ENCODE data around the gene PPP1R3F. TPM values are rescaled to one million over a fixed set of nuclear protein-coding genes. Genes with fewer than 3 reads are reported as not detected.

PPP1R3F gene
- total and polyA plus RNA-seq, 2 donors from 2014 or later = 4.5 to 5.1 TPM

GRCh38 chrX:49225858-49226257, 43.7 kb upstream of the PPP1R3F start:
- no peak overlapping the region for H3K9ac ChIP-seq (ENCODE audit: low read length in 3 of 3)
- no peak overlapping the region for H3K27ac ChIP-seq (ENCODE audit: low read depth in 2 of 2, low read length in 2 of 2)
- intact Hi-C loops (cut with DNase I) = no loop called here
- TF ChIP-seq CTCF (IDR thresholded peaks at IDR 0.05; ENCODE audit: borderline replicate concordance, extremely low read depth, insufficient read depth) = no peak
- H3K4me3 ChIP-seq (ENCODE audit: low read length in 3 of 3) = no peak overlapping the region
- H3K36me3 ChIP-seq (ENCODE audit: control insufficient read depth in 2 of 3, insufficient read depth in 3 of 3, low read length in 3 of 3) = no peaks in the 10 kb centered on the region
- no peak for DNase-seq
- H3K9me3 ChIP-seq (ENCODE audit: control insufficient read depth in 2 of 3, insufficient read depth in 1 of 3, low read length in 3 of 3) = no peaks in the 10 kb centered on the region
- no peaks in the 10 kb centered on the region for H3K4me1 ChIP-seq (ENCODE audit: control insufficient read depth in 2 of 3, insufficient read depth in 2 of 3, low read depth in 1 of 3, low read length in 3 of 3)
- no peak for FAIRE-seq
- H3K27me3 ChIP-seq (ENCODE audit: control insufficient read depth, insufficient read depth, low read length) = no peaks in the 10 kb centered on the region

- Histone ChIP-seq H3K9ac (ENCODE audit: low read length in 3 of 3) (no peak overlapping the region), H3K4me3 (ENCODE audit: low read length in 3 of 3) (no peak overlapping the region), H3K4me1 (ENCODE audit: control insufficient read depth in 2 of 3, insufficient read depth in 2 of 3, low read depth in 1 of 3, low read length in 3 of 3) (no peaks in the 10 kb centered on the region), H3K9me3 (ENCODE audit: control insufficient read depth in 2 of 3, insufficient read depth in 1 of 3, low read length in 3 of 3) (no peaks in the 10 kb centered on the region), H3K36me3 (ENCODE audit: control insufficient read depth in 2 of 3, insufficient read depth in 3 of 3, low read length in 3 of 3) (no peaks in the 10 kb centered on the region), H3K27me3 (ENCODE audit: control insufficient read depth, insufficient read depth, low read length) (no peaks in the 10 kb centered on the region), H3K27ac (ENCODE audit: low read depth in 2 of 2, low read length in 2 of 2) (no peak overlapping the region)
- no peak for FAIRE-seq
- intact Hi-C loops (cut with DNase I) = no loop called here
- no peak for DNase-seq
- TF ChIP-seq CTCF (IDR thresholded peaks at IDR 0.05; ENCODE audit: borderline replicate concordance, extremely low read depth, insufficient read depth) = no peak
These were observed 42.6 kb upstream of the PPP1R3F start for GRCh38 chrX:49226946-49227345.

DNA sequence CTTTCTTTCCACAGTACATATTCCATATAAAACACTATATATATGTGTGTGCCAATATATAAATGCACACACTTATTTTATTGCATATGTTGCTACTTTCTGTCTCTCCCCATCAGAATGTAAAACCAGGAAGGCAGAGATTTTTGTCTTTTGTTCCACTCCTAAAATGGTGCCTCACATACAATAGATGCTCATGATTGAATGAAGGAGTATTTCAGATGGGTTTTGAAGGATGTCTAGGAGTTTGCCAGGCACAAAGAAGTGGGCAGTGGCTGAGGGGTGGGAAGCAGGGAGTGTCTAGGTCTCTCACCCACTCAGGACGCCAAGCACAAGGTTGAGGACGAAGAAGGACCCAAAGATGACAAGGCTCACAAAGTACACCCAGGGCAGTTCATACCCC, 41.9 kb upstream of the PPP1R3F start:
- Histone ChIP-seq H3K9me3 (ENCODE audit: control insufficient read depth in 2 of 3, insufficient read depth in 1 of 3, low read length in 3 of 3) (no peaks in the 10 kb centered on the region), H3K4me3 (ENCODE audit: low read length in 3 of 3) (no peak overlapping the region), H3K9ac (ENCODE audit: low read length in 3 of 3) (no peak overlapping the region), H3K4me1 (ENCODE audit: control insufficient read depth in 2 of 3, insufficient read depth in 2 of 3, low read depth in 1 of 3, low read length in 3 of 3) (no peaks in the 10 kb centered on the region), H3K27me3 (ENCODE audit: control insufficient read depth, insufficient read depth, low read length) (no peaks in the 10 kb centered on the region), H3K36me3 (ENCODE audit: control insufficient read depth in 2 of 3, insufficient read depth in 3 of 3, low read length in 3 of 3) (no peaks in the 10 kb centered on the region), H3K27ac (ENCODE audit: low read depth in 2 of 2, low read length in 2 of 2) (no peak overlapping the region)
- no peak for FAIRE-seq
- intact Hi-C loops (cut with DNase I) = no loop called here
- DNase-seq = no peak
- TF ChIP-seq CTCF (IDR thresholded peaks at IDR 0.05; ENCODE audit: borderline replicate concordance, extremely low read depth, insufficient read depth) = no peak

DNA sequence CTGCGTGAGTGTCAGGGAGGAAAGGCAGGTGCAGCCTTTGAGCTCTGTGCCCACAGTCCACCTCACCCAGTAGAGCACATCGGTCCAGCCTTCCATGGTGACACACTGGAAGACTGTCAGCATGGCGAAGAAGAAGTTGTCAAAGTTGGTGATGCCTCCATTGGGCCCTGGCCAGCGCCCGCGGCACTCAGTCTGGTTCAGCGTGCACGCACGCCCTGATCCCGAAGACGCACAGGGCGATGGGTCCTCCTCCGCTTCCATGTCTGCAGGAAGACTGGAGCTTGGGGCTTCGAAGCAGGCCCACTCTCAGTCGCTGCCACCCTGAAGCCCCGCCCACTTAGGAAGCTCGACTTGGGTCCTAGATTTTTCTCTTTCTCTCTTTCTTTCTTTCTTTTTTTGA, 41.4 kb upstream of the PPP1R3F start:
- Histone ChIP-seq H3K27ac (ENCODE audit: low read depth in 2 of 2, low read length in 2 of 2) (no peak overlapping the region), H3K9me3 (ENCODE audit: control insufficient read depth in 2 of 3, insufficient read depth in 1 of 3, low read length in 3 of 3) (no peaks in the 10 kb centered on the region), H3K9ac (ENCODE audit: low read length in 3 of 3) (no peak overlapping the region), H3K4me3 (ENCODE audit: low read length in 3 of 3) (no peak overlapping the region), H3K36me3 (ENCODE audit: control insufficient read depth in 2 of 3, insufficient read depth in 3 of 3, low read length in 3 of 3) (no peaks in the 10 kb centered on the region), H3K27me3 (ENCODE audit: control insufficient read depth, insufficient read depth, low read length) (no peaks in the 10 kb centered on the region), H3K4me1 (ENCODE audit: control insufficient read depth in 2 of 3, insufficient read depth in 2 of 3, low read depth in 1 of 3, low read length in 3 of 3) (no peaks in the 10 kb centered on the region)
- no peak for TF ChIP-seq CTCF (IDR thresholded peaks at IDR 0.05; ENCODE audit: borderline replicate concordance, extremely low read depth, insufficient read depth)
- DNase-seq = peak in 1 of 5 donors; percentile 60
- FAIRE-seq = no peak
- intact Hi-C loops (cut with DNase I) = no loop called here
